ENCODE data around the gene RAB40B. TPM values are rescaled to one million over a fixed set of nuclear protein-coding genes. Genes with fewer than 3 reads are reported as not detected.

Gene RAB40B
- total and polyA plus RNA-seq, 12 donors: 4.1 to 33.3 (median 14.0) TPM

- Histone ChIP-seq H3K4me1 (replicated peaks in 1 of 2) (peaks cover 10 to 12% of the 10 kb centered on the region in 2 donors), H3K9me3 (replicated peaks in 1 of 3) (no peaks in the 10 kb centered on the region), H3K4me3 (peak overlapping the region; percentile 86 to 94 (median 90)), H3K27ac (peak overlapping the region; percentile 83 to 100 (median 98)), H3K27me3 (no peaks in the 10 kb centered on the region), H3K36me3 (replicated peaks in 1 of 2) (peaks cover 0 to 18% of the 10 kb centered on the region in 2 donors)
- 0 to 1% (median 0%) methylated on average over 13 to 54 of the region's 54 CpGs for WGBS, 4 donors
- TF ChIP-seq POLR2A (IDR thresholded peaks at IDR 0.05) (no peak), CTCF (IDR thresholded peaks at IDR 0.05) (peak in 2 of 6 experiments; percentile 20 to 33)
- intact Hi-C loops (cut with DNase I): loop anchor here in 1 of 2 donors (10.0 kb wide), 1 partner anchor 107 kb away; the partner anchor contains the start of gene TBCD
- DNase-seq: peak; percentile 47 to 69 (median 54)
Observed at GRCh38 chr17:82647593-82648164, 50.8 kb downstream of the RAB40B start.

GRCh38 chr17:82645516-82645915 lies 53.0 kb downstream of the RAB40B start:
- Histone ChIP-seq H3K27ac (no peak overlapping the region), H3K36me3 (replicated peaks in 1 of 2) (peaks cover 0 to 39% of the 10 kb centered on the region in 2 donors), H3K4me3 (no peak overlapping the region), H3K9me3 (replicated peaks in 1 of 3) (no peaks in the 10 kb centered on the region), H3K27me3 (no peaks in the 10 kb centered on the region), H3K4me1 (replicated peaks in 1 of 2) (peaks cover 10 to 12% of the 10 kb centered on the region in 2 donors)
- intact Hi-C loops (cut with DNase I): loop anchor here in 1 of 2 donors (10.0 kb wide), 1 partner anchor 109 kb away; the partner anchor contains the start of gene TBCD
- 85 to 98% (median 96%) methylated on average over 4 of the region's 4 CpGs for WGBS, 4 donors
- TF ChIP-seq CTCF (IDR thresholded peaks at IDR 0.05): no peak
- no peak for TF ChIP-seq POLR2A (IDR thresholded peaks at IDR 0.05)
- no peak for DNase-seq

GRCh38 chr17:82644148-82644547 lies 54.4 kb downstream of the RAB40B start:
- intact Hi-C loops (cut with DNase I): loop anchor here in 1 of 2 donors (10.0 kb wide), 1 partner anchor 111 kb away; the partner anchor contains the start of gene TBCD
- Histone ChIP-seq H3K9me3 (replicated peaks in 1 of 3) (no peaks in the 10 kb centered on the region), H3K27me3 (no peaks in the 10 kb centered on the region), H3K4me3 (no peak overlapping the region), H3K36me3 (replicated peaks in 1 of 2) (peaks cover 0 to 46% of the 10 kb centered on the region in 2 donors), H3K27ac (no peak overlapping the region), H3K4me1 (replicated peaks in 1 of 2) (peaks cover 10 to 12% of the 10 kb centered on the region in 2 donors)
- TF ChIP-seq CTCF (IDR thresholded peaks at IDR 0.05) (no peak), POLR2A (IDR thresholded peaks at IDR 0.05) (no peak)
- DNase-seq: no peak
- WGBS, 4 donors: 63 to 83% (median 78%) methylated on average over 5 of the region's 5 CpGs

GRCh38 chr17:82642022-82642421 lies 56.5 kb downstream of the RAB40B start:
- Histone ChIP-seq H3K27me3 (no peaks in the 10 kb centered on the region), H3K27ac (no peak overlapping the region), H3K4me1 (replicated peaks in 1 of 2) (peaks cover 5 to 7% of the 10 kb centered on the region in 2 donors), H3K4me3 (no peak overlapping the region), H3K9me3 (replicated peaks in 1 of 3) (no peaks in the 10 kb centered on the region), H3K36me3 (replicated peaks in 1 of 2) (peaks cover 0 to 46% of the 10 kb centered on the region in 2 donors)
- WGBS, 4 donors: 88 to 94% (median 91%) methylated on average over 14 of the region's 14 CpGs
- TF ChIP-seq POLR2A (IDR thresholded peaks at IDR 0.05): no peak
- TF ChIP-seq CTCF (IDR thresholded peaks at IDR 0.05): no peak
- DNase-seq: no peak
- intact Hi-C loops (cut with DNase I): loop anchor here in 1 of 2 donors (10.0 kb wide), 1 partner anchor 113 kb away; the partner anchor contains the start of gene TBCD
